Islet precursor cell (in vitro differentiated cells): Measurements from ENCODE around the gene EPHB1.

Experiments
- DNase-seq: peaks from one replicate; pipeline ENCODE4 v3.0.0-alpha.2; 2018

The EPHB1 gene

GRCh38 chr3:135301670-135302069, 506.6 kb downstream of the EPHB1 start:
- DNase-seq = no peak

GRCh38 chr3:135304378-135304777, 509.3 kb downstream of the EPHB1 start:
- no peak for DNase-seq
